H9 (cell line): ENCODE data around the gene SCYGR8. TPM values are rescaled to one million over a fixed set of nuclear protein-coding genes. Genes with fewer than 3 reads are reported as not detected.

Experiments used
- DNase-seq: peaks from one replicate; pipeline ENCODE4 v3.0.0-alpha.2; 2017
- H2AFZ ChIP-seq: one replicate; pipeline ENCODE4 v1.6.1; 2013; ENCODE audit warnings: mild to moderate bottlenecking, low read length, control low read depth, moderate library complexity
- H2AK5ac ChIP-seq: 2 replicates; pipeline ENCODE4 v1.6.1; 2013; ENCODE audit warnings: low read length, control low read depth, mixed read lengths; ENCODE audit not compliant: insufficient read length
- H2BK120ac ChIP-seq: one replicate; pipeline ENCODE4 v1.6.1; 2013; ENCODE audit warnings: low read depth, mild to moderate bottlenecking, low read length, control low read depth, inconsistent platforms; ENCODE audit not compliant: poor library complexity, severe bottlenecking
- H2BK12ac ChIP-seq: 2 replicates; pipeline ENCODE4 v1.6.1; 2013; ENCODE audit warnings: low read length, control low read depth, mixed read lengths, low read depth; ENCODE audit not compliant: insufficient read length
- H2BK15ac ChIP-seq: 2 replicates; pipeline ENCODE4 v1.6.1; 2013; ENCODE audit warnings: low read depth, low read length, control low read depth
- H2BK20ac ChIP-seq: one replicate; pipeline ENCODE4 v1.6.1; 2013; ENCODE audit warnings: low read depth, mild to moderate bottlenecking, low read length, control low read depth, inconsistent platforms; ENCODE audit not compliant: poor library complexity, severe bottlenecking
- H2BK5ac ChIP-seq: 2 replicates; pipeline ENCODE4 v1.6.1; 2013; ENCODE audit warnings: low read length, control low read depth, mixed read lengths; ENCODE audit not compliant: insufficient read length
- H3K14ac ChIP-seq: 2 replicates; pipeline ENCODE4 v1.6.1; 2013; ENCODE audit warnings: low read length, control low read depth; ENCODE audit not compliant: insufficient read depth
- H3K18ac ChIP-seq: 2 replicates; pipeline ENCODE4 v1.6.1; 2013; ENCODE audit warnings: low read depth, mild to moderate bottlenecking, mixed read lengths, low read length, control low read depth; ENCODE audit not compliant: insufficient read length
- H3K23ac ChIP-seq: 2 replicates; pipeline ENCODE4 v1.6.1; 2013; ENCODE audit warnings: low read length, control low read depth, mixed read lengths, low read depth; ENCODE audit not compliant: insufficient read length
- H3K23me2 ChIP-seq: 2 replicates; pipeline ENCODE4 v1.6.1; 2013; ENCODE audit warnings: low read depth, mild to moderate bottlenecking, mixed read lengths, low read length, control low read depth; ENCODE audit not compliant: insufficient read length, poor library complexity, severe bottlenecking
- H3K27ac ChIP-seq: 2 replicates; pipeline ENCODE4 v1.5.1; 2013; ENCODE audit warnings: low read length, control low read depth, mixed read lengths, low read depth; ENCODE audit not compliant: insufficient read length
- H3K27me3 ChIP-seq: 2 replicates; pipeline ENCODE4 v1.6.1; 2013; ENCODE audit warnings: low read length, control low read depth, inconsistent platforms; ENCODE audit not compliant: insufficient read depth
- H3K4ac ChIP-seq: 2 replicates; pipeline ENCODE4 v1.6.1; 2013; ENCODE audit warnings: low read depth, mild to moderate bottlenecking, control low read depth, inconsistent platforms, low read length, moderate library complexity
- H3K4me1 ChIP-seq: 2 replicates; pipeline ENCODE4 v1.6.1; 2013; ENCODE audit warnings: low read length, control low read depth, inconsistent platforms; ENCODE audit not compliant: insufficient read depth
- H3K4me2 ChIP-seq: 2 replicates; pipeline ENCODE4 v1.6.1; 2013; ENCODE audit warnings: low read length, control low read depth, mixed read lengths; ENCODE audit not compliant: insufficient read length, insufficient read depth
- H3K56ac ChIP-seq: 2 replicates; pipeline ENCODE4 v1.6.1; 2013; ENCODE audit warnings: low read depth, mild to moderate bottlenecking, mixed read lengths, low read length, control low read depth; ENCODE audit not compliant: insufficient read length
- H3K79me1 ChIP-seq: 2 replicates; pipeline ENCODE4 v1.6.1; 2013; ENCODE audit warnings: low read depth, mild to moderate bottlenecking, moderate library complexity, low read length, control low read depth, inconsistent platforms; ENCODE audit not compliant: insufficient read depth, poor library complexity, severe bottlenecking
- H3K79me2 ChIP-seq: 2 replicates; pipeline ENCODE4 v1.6.1; 2013; ENCODE audit warnings: low read length, control low read depth, inconsistent platforms; ENCODE audit not compliant: insufficient read depth
- H3K9ac ChIP-seq: 2 replicates; pipeline ENCODE4 v1.6.1; 2013; ENCODE audit warnings: low read length, control low read depth, mixed read lengths; ENCODE audit not compliant: insufficient read length; ENCODE audit errors: extremely low read depth
- H3K9me3 ChIP-seq: one replicate; pipeline ENCODE4 v1.6.1; 2013; ENCODE audit warnings: low read depth, low read length, inconsistent platforms; ENCODE audit not compliant: control insufficient read depth
- H3T11ph ChIP-seq: one replicate; pipeline ENCODE4 v1.6.1; 2013; ENCODE audit warnings: mild to moderate bottlenecking, low read length, control low read depth, inconsistent platforms
- H4K20me1 ChIP-seq: one replicate; pipeline ENCODE4 v1.6.1; 2013; ENCODE audit not compliant: control insufficient read depth, insufficient read length, insufficient read depth
- H4K5ac ChIP-seq: 2 replicates; pipeline ENCODE4 v1.6.1; 2013; ENCODE audit warnings: low read depth, mild to moderate bottlenecking, mixed read lengths, low read length, control low read depth; ENCODE audit not compliant: insufficient read length
- H4K8ac ChIP-seq: replicated peaks from 2 replicates; pipeline ENCODE4 v1.6.1; 2013; ENCODE audit warnings: low read length, control low read depth, mixed read lengths, low read depth; ENCODE audit not compliant: insufficient read length
- H4K91ac ChIP-seq: 2 replicates; pipeline ENCODE4 v1.6.1; 2013; ENCODE audit warnings: low read depth, mild to moderate bottlenecking, moderate library complexity, mixed read lengths, low read length, control low read depth; ENCODE audit not compliant: insufficient read length
- H3K27ac Mint-ChIP-seq, 3 experiments: 2 replicates in 2 of 3; 3 replicates in 1 of 3; pipeline ENCODE4 v1.8.0; 2020 to 2021; ENCODE audit warnings: mixed read lengths in 3 of 3, mild to moderate bottlenecking in 1 of 3, moderate library complexity in 1 of 3
- H3K27me3 Mint-ChIP-seq: 2 replicates; pipeline ENCODE4 v1.8.0; 2021; ENCODE audit warnings: low read depth, mild to moderate bottlenecking, moderate library complexity, mixed read lengths
- H3K36me3 Mint-ChIP-seq, 3 experiments: 2 replicates in 2 of 3; 3 replicates in 1 of 3; pipeline ENCODE4 v1.8.0; 2020 to 2021; ENCODE audit warnings: low read depth in 3 of 3, mixed read lengths in 3 of 3; ENCODE audit not compliant: insufficient read depth in 1 of 3
- H3K4me1 Mint-ChIP-seq, 2 experiments: 2 replicates each; pipeline ENCODE4 v1.8.0; 2020; ENCODE audit warnings: mixed read lengths in 2 of 2
- H3K4me3 Mint-ChIP-seq, 2 experiments: 2 replicates in 1 of 2; 3 replicates in 1 of 2; pipeline ENCODE4 v1.8.0; 2020 to 2021; ENCODE audit warnings: mild to moderate bottlenecking in 2 of 2, mixed read lengths in 2 of 2, moderate library complexity in 1 of 2
- H3K9me3 Mint-ChIP-seq, 2 experiments: 2 replicates in 1 of 2; 3 replicates in 1 of 2; pipeline ENCODE4 v1.8.0; 2020; ENCODE audit warnings: mild to moderate bottlenecking in 2 of 2, mixed read lengths in 2 of 2, moderate library complexity in 1 of 2
- WGBS: extraction: QIAGEN DNeasy Blood & Tissue Kit; methylation state at CpG from one replicate; pipeline ENCODE4 v1.1.7; 2013; ENCODE audit warnings: missing lambda C conversion rate, low lambda C conversion rate, mixed read lengths; ENCODE audit not compliant: insufficient read length; ENCODE audit errors: extremely low coverage; 5-methylcytosine and 5-hydroxymethylcytosine counted together
- total RNA-seq: library from RNA; stranded (reverse); gene quantifications from 2 replicates; pipeline ENCODE4 v1.2.1, GENCODE V29; 2021
- TF ChIP-seq, protein P1 (sequence below): fragments of 200-600 bp; sonication (generic); conservative IDR thresholded peaks from 3 replicates; pipeline ENCODE4 v1.8.0; 2021; ENCODE audit warnings: antibody characterized with exemption, mild to moderate bottlenecking

SCYGR8 gene
- total RNA-seq, 1 experiment from 2014 or later, result not detected

DNA sequence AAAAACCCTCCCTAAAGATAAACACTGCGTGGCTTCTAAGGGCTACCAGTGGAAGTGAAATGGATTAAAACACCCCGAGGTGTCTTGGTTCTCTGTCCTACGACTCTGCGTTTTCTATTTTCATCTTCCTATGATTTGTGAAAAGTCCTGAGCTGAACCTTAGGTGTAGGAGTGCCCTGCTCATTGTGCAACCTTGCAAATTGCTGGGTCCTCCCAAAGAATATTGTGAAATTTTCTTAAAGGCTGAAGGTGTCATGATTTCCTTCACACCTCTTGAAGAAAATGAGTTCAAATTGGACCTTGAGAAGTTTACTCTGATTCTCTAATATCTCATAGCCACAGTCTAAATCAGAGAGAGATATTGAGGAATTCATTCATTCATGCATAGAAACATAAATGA lies 26.1 kb upstream of the SCYGR8 start:
- H4K20me1 ChIP-seq, result no peaks in the 10 kb centered on the region
- WGBS, result no CpG with 5 or more reads among the region's 4 CpGs

More for the DNA sequence above, 26.1 kb upstream of the SCYGR8 start:
- no peaks in the 10 kb centered on the region for H3K36me3 Mint-ChIP-seq
- H2BK120ac ChIP-seq, result no peak overlapping the region
- H3K27me3 ChIP-seq, result no peaks in the 10 kb centered on the region
- TF ChIP-seq, protein P1, sequence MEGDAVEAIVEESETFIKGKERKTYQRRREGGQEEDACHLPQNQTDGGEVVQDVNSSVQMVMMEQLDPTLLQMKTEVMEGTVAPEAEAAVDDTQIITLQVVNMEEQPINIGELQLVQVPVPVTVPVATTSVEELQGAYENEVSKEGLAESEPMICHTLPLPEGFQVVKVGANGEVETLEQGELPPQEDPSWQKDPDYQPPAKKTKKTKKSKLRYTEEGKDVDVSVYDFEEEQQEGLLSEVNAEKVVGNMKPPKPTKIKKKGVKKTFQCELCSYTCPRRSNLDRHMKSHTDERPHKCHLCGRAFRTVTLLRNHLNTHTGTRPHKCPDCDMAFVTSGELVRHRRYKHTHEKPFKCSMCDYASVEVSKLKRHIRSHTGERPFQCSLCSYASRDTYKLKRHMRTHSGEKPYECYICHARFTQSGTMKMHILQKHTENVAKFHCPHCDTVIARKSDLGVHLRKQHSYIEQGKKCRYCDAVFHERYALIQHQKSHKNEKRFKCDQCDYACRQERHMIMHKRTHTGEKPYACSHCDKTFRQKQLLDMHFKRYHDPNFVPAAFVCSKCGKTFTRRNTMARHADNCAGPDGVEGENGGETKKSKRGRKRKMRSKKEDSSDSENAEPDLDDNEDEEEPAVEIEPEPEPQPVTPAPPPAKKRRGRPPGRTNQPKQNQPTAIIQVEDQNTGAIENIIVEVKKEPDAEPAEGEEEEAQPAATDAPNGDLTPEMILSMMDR, result no peak
- H3K56ac ChIP-seq, result no peak overlapping the region
- H3K27ac Mint-ChIP-seq, result no peak overlapping the region
- H2BK5ac ChIP-seq, result no peak overlapping the region
- H3K9me3 ChIP-seq, result no peaks in the 10 kb centered on the region
- H2BK20ac ChIP-seq, result no peak overlapping the region
- H3K4me2 ChIP-seq, result no peak overlapping the region
- no peak overlapping the region for H3T11ph ChIP-seq
- H3K79me2 ChIP-seq, result no peaks in the 10 kb centered on the region
- H4K8ac ChIP-seq, result no peak overlapping the region
- H3K9me3 Mint-ChIP-seq, result no peaks in the 10 kb centered on the region
- no peak overlapping the region for H3K14ac ChIP-seq
- no peak overlapping the region for H3K27ac ChIP-seq
- H3K4me1 ChIP-seq, result no peaks in the 10 kb centered on the region
- H3K4me1 Mint-ChIP-seq, result peaks cover 13 to 20% of the 10 kb centered on the region in 2 experiments
- no peak overlapping the region for H3K4me3 Mint-ChIP-seq
- H3K23me2 ChIP-seq, result peaks cover 5% of the 10 kb centered on the region
- no peak overlapping the region for H3K18ac ChIP-seq
- H2AFZ ChIP-seq, result no peak overlapping the region
- H3K9ac ChIP-seq, result no peak overlapping the region
- H3K23ac ChIP-seq, result no peak overlapping the region
- DNase-seq, result no peak
- no peak overlapping the region for H3K4ac ChIP-seq
- no peak overlapping the region for H4K91ac ChIP-seq
- no peak overlapping the region for H2AK5ac ChIP-seq
- H3K79me1 ChIP-seq, result no peaks in the 10 kb centered on the region
- no peak overlapping the region for H4K5ac ChIP-seq
- H3K27me3 Mint-ChIP-seq, result peaks cover 15% of the 10 kb centered on the region
- H2BK15ac ChIP-seq, result no peak overlapping the region
- H2BK12ac ChIP-seq, result no peak overlapping the region
